ENCODE data around the gene KCTD5.

DNA sequence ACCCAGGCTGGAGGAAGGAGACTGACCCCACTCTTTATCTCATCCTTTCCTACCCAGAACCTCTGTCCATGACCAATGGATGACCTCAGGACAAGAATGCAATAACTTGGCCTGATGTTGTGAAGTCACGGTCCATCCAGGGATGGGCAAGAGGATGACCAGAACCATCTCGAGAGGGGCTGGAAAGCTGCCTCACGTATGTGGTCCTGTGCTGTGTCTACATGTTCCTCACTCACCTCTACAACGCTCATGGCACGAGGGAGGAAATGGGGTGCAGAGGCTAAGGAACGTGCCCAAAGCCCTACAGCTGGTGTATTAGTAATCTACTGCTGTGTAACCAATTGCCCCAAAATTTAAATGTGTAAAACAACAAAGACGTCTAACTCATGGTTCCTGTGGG lies 7.3 kb upstream of the KCTD5 start:
- TF ChIP-seq TAF1 (IDR thresholded peaks at IDR 0.05; ENCODE audit: borderline replicate concordance, low read depth, low read length) (no peak), POLR2AphosphoS5 (IDR thresholded peaks at IDR 0.05; ENCODE audit: low read depth, low read length) (no peak)

Measured in GM12892 (cell line).